Measurements from ENCODE around the gene PRR22. TPM values are rescaled to one million over a fixed set of nuclear protein-coding genes. Genes with fewer than 3 reads are reported as not detected.

PRR22 gene
- 1 to 10 TPM; 5.4 to 6.4 TPM for total RNA-seq

GRCh38 chr19:5784581-5785147 is at the start of gene PRR22:
Gene PRR22 (minus strand): TSS chr19:5784746. CDS start chr19:5784660, 86 bp downstream.
- POLR2A ChIA-PET = no interaction called here
- CTCF ChIA-PET = interaction anchor here (0.5 kb wide), 1 partner anchor 100 kb away, joined by 3 read pairs; no protein-coding TSS in a partner anchor
- no peak for DNase-seq
- H3K9me3 Mint-ChIP-seq = no peaks in the 10 kb centered on the region
- no peaks in the 10 kb centered on the region for H3K27me3 Mint-ChIP-seq
- no peak within 1 kb of the TSS for H3K27ac Mint-ChIP-seq
- H3K36me3 Mint-ChIP-seq (ENCODE audit: low read depth) = peaks cover 19% of the 10 kb centered on the region
- H3K4me1 Mint-ChIP-seq = no peaks in the 10 kb centered on the region
- no peak within 1 kb of the TSS for H3K4me3 Mint-ChIP-seq

DNA sequence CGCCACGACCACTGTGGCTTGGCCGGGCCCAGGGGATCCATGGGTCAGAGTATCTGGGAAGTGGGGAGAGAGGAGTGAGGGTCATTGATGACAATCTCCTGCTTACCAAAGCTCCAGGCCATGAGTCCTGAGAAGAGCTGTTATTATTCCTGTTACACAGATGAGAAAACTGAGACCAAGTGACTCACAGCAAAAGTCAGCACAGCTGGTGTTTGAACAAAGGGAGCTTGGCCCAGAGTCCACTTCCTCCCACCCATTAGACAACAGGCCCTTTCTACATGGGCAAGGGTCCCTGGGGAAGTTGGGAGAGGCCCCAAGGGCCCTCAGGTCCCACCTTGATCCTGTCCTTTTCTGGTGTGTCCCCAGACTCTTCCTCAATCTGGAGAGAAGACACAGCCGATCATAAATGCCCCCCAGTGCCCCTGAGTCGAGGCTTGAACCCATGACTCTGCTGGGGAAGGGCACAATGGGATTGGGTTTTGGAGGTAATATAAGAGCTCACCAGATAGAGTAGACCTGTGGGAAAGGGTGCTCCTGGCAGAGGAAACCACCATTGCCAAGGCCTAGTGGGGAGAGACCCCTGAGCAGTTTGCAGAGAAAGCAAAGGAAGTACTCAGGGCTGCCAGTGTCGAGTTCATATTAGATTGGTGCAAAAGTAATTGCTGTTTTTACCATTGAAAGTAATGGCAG is 48.1 kb upstream of the PRR22 start:
- no peak for DNase-seq
- no peak overlapping the region for H3K4me3 Mint-ChIP-seq
- H3K27ac Mint-ChIP-seq = no peak overlapping the region
- no peaks in the 10 kb centered on the region for H3K36me3 Mint-ChIP-seq (ENCODE audit: low read depth)
- peaks cover 6% of the 10 kb centered on the region for H3K4me1 Mint-ChIP-seq
- ChIA-PET CTCF (interaction anchor here (0.6 to 1.7 kb wide), 2 partner anchors 28 to 376 kb away, joined by 3 to 4 read pairs; partner anchors contain the start of gene NRTN), POLR2A (no interaction called here)
- no peaks in the 10 kb centered on the region for H3K27me3 Mint-ChIP-seq
- no peaks in the 10 kb centered on the region for H3K9me3 Mint-ChIP-seq

- CTCF ChIA-PET = interaction anchor here (0.6 to 1.7 kb wide), 2 partner anchors 28 to 376 kb away, joined by 3 to 4 read pairs; partner anchors contain the start of gene NRTN
- Mint-ChIP-seq H3K9me3 (no peaks in the 10 kb centered on the region), H3K4me3 (no peak overlapping the region), H3K4me1 (peaks cover 10% of the 10 kb centered on the region), H3K27ac (no peak overlapping the region), H3K27me3 (no peaks in the 10 kb centered on the region), H3K36me3 (ENCODE audit: low read depth) (no peaks in the 10 kb centered on the region)
- POLR2A ChIA-PET = no interaction called here
- no peak for DNase-seq
Measured at GRCh38 chr19:5832061-5832460, 47.5 kb upstream of the PRR22 start.

GRCh38 chr19:5831159-5831558 is 46.6 kb upstream of the PRR22 start:
- ChIA-PET CTCF (interaction anchor here (1.7 kb wide), 1 partner anchor 27 kb away, joined by 4 read pairs; the partner anchor contains the start of gene NRTN), POLR2A (no interaction called here)
- Mint-ChIP-seq H3K4me1 (peaks cover 12% of the 10 kb centered on the region), H3K27ac (no peak overlapping the region), H3K36me3 (ENCODE audit: low read depth) (no peaks in the 10 kb centered on the region), H3K9me3 (no peaks in the 10 kb centered on the region), H3K4me3 (no peak overlapping the region), H3K27me3 (no peaks in the 10 kb centered on the region)
- no peak for DNase-seq

DNA sequence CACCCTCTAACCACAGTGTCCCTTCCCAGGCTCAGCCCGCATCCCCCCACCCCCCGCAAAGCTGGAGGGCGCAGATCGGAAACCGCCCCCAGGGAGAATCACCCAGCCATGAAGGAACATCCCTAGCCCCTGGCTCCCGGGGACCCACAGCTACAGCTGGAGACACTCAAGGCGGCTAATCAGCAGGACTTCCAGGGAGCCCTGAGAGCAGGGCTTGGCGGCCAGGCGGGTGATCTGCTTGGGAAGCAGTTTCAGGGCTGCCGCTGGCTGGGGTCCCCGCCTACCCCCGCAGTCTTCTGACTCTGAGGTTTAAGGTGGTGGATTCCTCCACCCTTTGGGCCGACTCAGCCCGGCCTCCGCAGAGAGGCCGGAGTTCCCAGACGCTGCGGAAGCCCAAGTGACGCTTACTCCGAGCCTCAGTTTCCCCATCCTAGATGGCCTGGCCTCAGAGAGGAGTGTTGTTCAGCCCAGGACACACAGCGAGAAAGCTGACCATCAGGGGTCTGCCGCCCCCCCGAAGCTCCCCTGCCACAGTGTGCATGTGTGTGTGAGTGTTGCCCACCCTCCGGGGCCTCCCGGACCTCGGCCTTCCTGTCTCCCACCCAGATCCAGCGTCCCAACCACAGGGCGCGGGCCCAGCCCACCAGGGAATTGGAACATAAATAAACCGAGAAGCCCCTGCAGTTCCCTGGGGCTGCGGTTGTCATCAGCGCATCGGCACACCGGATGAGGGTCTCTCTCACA is 45.2 kb upstream of the PRR22 start:
- H3K4me3 Mint-ChIP-seq = peak overlapping the region; percentile 50
- peaks cover 12% of the 10 kb centered on the region for H3K4me1 Mint-ChIP-seq
- no peaks in the 10 kb centered on the region for H3K9me3 Mint-ChIP-seq
- POLR2A ChIA-PET = no interaction called here
- CTCF ChIA-PET = interaction anchor here (0.6 to 5.6 kb wide), 2 partner anchors 26 to 486 kb away, joined by 6 to 60 read pairs; partner anchors contain the start of gene NRTN
- no peaks in the 10 kb centered on the region for H3K36me3 Mint-ChIP-seq (ENCODE audit: low read depth)
- no peak for DNase-seq
- H3K27me3 Mint-ChIP-seq = no peaks in the 10 kb centered on the region
- H3K27ac Mint-ChIP-seq = peak overlapping the region; percentile 51

- Mint-ChIP-seq H3K4me1 (peaks cover 12% of the 10 kb centered on the region), H3K9me3 (no peaks in the 10 kb centered on the region), H3K4me3 (peak overlapping the region; percentile 99), H3K36me3 (ENCODE audit: low read depth) (no peaks in the 10 kb centered on the region), H3K27ac (peak overlapping the region; percentile 100), H3K27me3 (no peaks in the 10 kb centered on the region)
- POLR2A ChIA-PET = interaction anchor here (0.5 to 2.0 kb wide), 4 partner anchors 20 to 150 kb away, joined by 3 to 7 read pairs (median 4); partner anchors contain the start of gene NDUFA11
- CTCF ChIA-PET = interaction anchor here (1.1 to 5.6 kb wide), 8 partner anchors 25 to 194 kb away, joined by 3 to 60 read pairs (median 4); partner anchors contain the start of genes NDUFA11, NRTN and RPL36
- DNase-seq = no peak
Measured at GRCh38 chr19:5828661-5829566, 44.4 kb upstream of the PRR22 start.

GRCh38 chr19:5827891-5828660 is 43.5 kb upstream of the PRR22 start:
- Mint-ChIP-seq H3K4me1 (peaks cover 12% of the 10 kb centered on the region), H3K27ac (peak overlapping the region; percentile 100), H3K36me3 (ENCODE audit: low read depth) (no peaks in the 10 kb centered on the region), H3K4me3 (peak overlapping the region; percentile 99), H3K9me3 (no peaks in the 10 kb centered on the region), H3K27me3 (no peaks in the 10 kb centered on the region)
- POLR2A ChIA-PET = interaction anchor here (0.5 to 2.0 kb wide), 5 partner anchors 20 to 151 kb away, joined by 3 to 7 read pairs (median 3); partner anchors contain the start of gene NDUFA11
- CTCF ChIA-PET = interaction anchor here (0.6 to 5.6 kb wide), 9 partner anchors 24 to 301 kb away, joined by 3 to 60 read pairs (median 3); partner anchors contain the start of genes NDUFA11, NRTN and RPL36
- peak; percentile 93 for DNase-seq

GRCh38 chr19:5827342-5827890 is 42.9 kb upstream of the PRR22 start:
- no peaks in the 10 kb centered on the region for H3K9me3 Mint-ChIP-seq
- peak overlapping the region; percentile 99 for H3K4me3 Mint-ChIP-seq
- no peak for DNase-seq
- H3K36me3 Mint-ChIP-seq (ENCODE audit: low read depth) = no peaks in the 10 kb centered on the region
- ChIA-PET CTCF (interaction anchor here (0.6 to 5.6 kb wide), 8 partner anchors 23 to 300 kb away, joined by 3 to 60 read pairs (median 3); partner anchors contain the start of genes NDUFA11, NRTN and RPL36), POLR2A (interaction anchor here (0.5 to 2.0 kb wide), 3 partner anchors 23 to 111 kb away, joined by 3 to 7 read pairs (median 6); partner anchors contain the start of gene NDUFA11)
- peaks cover 12% of the 10 kb centered on the region for H3K4me1 Mint-ChIP-seq
- H3K27me3 Mint-ChIP-seq = no peaks in the 10 kb centered on the region
- H3K27ac Mint-ChIP-seq = peak overlapping the region; percentile 90

GRCh38 chr19:5826531-5827341 is 42.2 kb upstream of the PRR22 start:
- Mint-ChIP-seq H3K4me3 (peak overlapping the region; percentile 99), H3K27me3 (no peaks in the 10 kb centered on the region), H3K36me3 (ENCODE audit: low read depth) (no peaks in the 10 kb centered on the region), H3K27ac (peak overlapping the region; percentile 90), H3K4me1 (peaks cover 12% of the 10 kb centered on the region), H3K9me3 (no peaks in the 10 kb centered on the region)
- POLR2A ChIA-PET = interaction anchor here (2.0 kb wide), 1 partner anchor 77 kb away, joined by 7 read pairs; the partner anchor contains the start of gene NDUFA11
- no peak for DNase-seq
- CTCF ChIA-PET = interaction anchor here (1.9 to 5.6 kb wide), 2 partner anchors 23 to 77 kb away, joined by 6 to 60 read pairs; partner anchors contain the start of genes NDUFA11 and NRTN

- ChIA-PET POLR2A (no interaction called here), CTCF (interaction anchor here (5.6 kb wide), 1 partner anchor 21 kb away, joined by 60 read pairs; the partner anchor contains the start of gene NRTN)
- H3K4me3 Mint-ChIP-seq = no peak overlapping the region
Measured at GRCh38 chr19:5825178-5825577, 40.6 kb upstream of the PRR22 start.

More at GRCh38 chr19:5825178-5825577, 40.6 kb upstream of the PRR22 start:
- no peak for DNase-seq
- Mint-ChIP-seq H3K9me3 (no peaks in the 10 kb centered on the region), H3K27ac (no peak overlapping the region), H3K4me1 (peaks cover 12% of the 10 kb centered on the region), H3K27me3 (no peaks in the 10 kb centered on the region), H3K36me3 (ENCODE audit: low read depth) (no peaks in the 10 kb centered on the region)

All from activated CD4-positive, alpha-beta T cell treated with anti-CD3 and anti-CD28 coated beads, Interleukin-2, amount 10 ng/mL, durations not matched to agents 7 days and 5 days (primary cell).